ENCODE data around the gene LSAMP. TPM values are rescaled to one million over a fixed set of nuclear protein-coding genes. Genes with fewer than 3 reads are reported as not detected.

The LSAMP gene
- total RNA-seq, 1 donor from 2014 or later, result 64.9 TPM

DNA sequence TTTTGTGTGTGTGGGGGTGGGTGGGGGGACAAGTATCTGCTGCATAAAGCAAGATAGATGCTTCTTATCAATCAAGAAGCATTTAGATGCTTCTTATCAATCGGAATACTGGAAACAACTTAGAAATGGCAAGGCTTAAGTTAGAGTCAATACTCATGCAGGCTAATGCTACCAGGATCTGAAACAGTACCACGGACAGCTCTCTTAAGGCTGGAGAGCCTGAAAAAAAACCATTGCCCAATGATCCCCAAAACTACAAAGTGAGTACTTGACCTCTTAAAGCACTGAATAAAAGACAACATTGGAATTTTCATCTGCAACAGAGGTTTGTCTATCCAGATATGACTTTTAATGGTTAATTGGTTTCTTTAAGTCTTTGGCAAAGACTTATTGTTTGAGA is 559.7 kb downstream of the LSAMP start:
- Mint-ChIP-seq H3K36me3 (no peaks in the 10 kb centered on the region), H3K27me3 (no peaks in the 10 kb centered on the region), H3K4me3 (no peak overlapping the region), H3K9me3 (no peaks in the 10 kb centered on the region), H3K4me1 (ENCODE audit: unreplicated experiment) (no peaks in the 10 kb centered on the region), H3K27ac (no peak overlapping the region)
- DNase-seq (ENCODE audit: extremely low spot score, unreplicated experiment), result no peak
- TF ChIP-seq, protein P1, sequence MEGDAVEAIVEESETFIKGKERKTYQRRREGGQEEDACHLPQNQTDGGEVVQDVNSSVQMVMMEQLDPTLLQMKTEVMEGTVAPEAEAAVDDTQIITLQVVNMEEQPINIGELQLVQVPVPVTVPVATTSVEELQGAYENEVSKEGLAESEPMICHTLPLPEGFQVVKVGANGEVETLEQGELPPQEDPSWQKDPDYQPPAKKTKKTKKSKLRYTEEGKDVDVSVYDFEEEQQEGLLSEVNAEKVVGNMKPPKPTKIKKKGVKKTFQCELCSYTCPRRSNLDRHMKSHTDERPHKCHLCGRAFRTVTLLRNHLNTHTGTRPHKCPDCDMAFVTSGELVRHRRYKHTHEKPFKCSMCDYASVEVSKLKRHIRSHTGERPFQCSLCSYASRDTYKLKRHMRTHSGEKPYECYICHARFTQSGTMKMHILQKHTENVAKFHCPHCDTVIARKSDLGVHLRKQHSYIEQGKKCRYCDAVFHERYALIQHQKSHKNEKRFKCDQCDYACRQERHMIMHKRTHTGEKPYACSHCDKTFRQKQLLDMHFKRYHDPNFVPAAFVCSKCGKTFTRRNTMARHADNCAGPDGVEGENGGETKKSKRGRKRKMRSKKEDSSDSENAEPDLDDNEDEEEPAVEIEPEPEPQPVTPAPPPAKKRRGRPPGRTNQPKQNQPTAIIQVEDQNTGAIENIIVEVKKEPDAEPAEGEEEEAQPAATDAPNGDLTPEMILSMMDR (conservative IDR thresholded peaks at IDR 0.05), result no peak

DNA sequence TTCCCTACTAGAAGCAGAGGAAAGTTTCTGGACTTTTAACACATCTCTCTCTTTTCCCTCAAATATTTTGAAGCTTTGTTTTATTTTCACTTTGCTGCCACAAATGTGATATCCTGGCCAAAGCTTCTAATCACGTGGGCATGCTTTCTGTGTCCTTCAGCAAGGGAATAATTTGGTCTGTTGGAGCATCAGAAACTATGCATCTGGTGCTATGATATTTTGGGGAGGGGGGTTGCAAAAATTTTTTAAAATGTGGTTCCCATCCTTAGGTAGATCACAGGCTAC is 567.7 kb downstream of the LSAMP start:
- Mint-ChIP-seq H3K27ac (no peak overlapping the region), H3K4me1 (ENCODE audit: unreplicated experiment) (peaks cover 20% of the 10 kb centered on the region), H3K36me3 (peaks cover 5% of the 10 kb centered on the region), H3K9me3 (no peaks in the 10 kb centered on the region), H3K4me3 (no peak overlapping the region), H3K27me3 (peaks cover 6% of the 10 kb centered on the region)
- no peak for DNase-seq (ENCODE audit: extremely low spot score, unreplicated experiment)
- TF ChIP-seq, protein P1 (conservative IDR thresholded peaks at IDR 0.05), result no peak

DNA sequence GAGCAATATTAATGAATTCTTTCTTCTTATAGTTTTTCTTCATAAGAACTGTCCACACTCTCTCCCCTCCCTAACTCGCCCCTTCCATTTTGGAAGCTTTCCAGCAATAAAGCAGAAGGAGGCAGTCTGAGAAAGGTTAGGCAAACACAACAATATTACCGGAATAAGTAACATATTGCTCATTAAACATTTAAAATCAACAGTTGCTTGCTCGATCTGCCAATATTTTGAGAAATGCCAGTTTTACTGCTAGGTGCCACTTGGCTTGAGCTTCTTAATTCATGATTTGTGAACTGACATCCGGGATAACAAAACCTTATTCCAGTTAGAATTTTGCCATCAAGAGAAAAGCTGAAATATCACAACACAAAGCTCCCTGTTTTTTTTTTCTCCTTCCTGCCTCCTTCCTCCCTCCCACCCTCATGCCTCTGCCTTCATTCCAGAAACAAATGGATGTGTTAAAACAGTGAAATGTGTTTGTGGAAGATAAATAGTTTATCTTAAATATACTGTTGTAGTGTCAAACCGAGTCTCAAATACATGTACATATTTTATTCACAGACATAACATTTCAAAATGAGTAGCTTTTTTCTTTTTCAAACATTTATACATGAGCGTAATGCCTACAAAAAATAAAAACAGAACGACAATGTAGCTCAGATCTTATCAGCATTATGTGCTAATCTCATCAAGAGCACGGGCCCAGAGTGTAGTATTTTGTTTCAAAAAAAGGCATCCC is 568.2 kb downstream of the LSAMP start:
- H3K4me1 Mint-ChIP-seq (ENCODE audit: unreplicated experiment), result peaks cover 25% of the 10 kb centered on the region
- peaks cover 6% of the 10 kb centered on the region for H3K27me3 Mint-ChIP-seq
- peaks cover 5% of the 10 kb centered on the region for H3K36me3 Mint-ChIP-seq
- no peak for DNase-seq (ENCODE audit: extremely low spot score, unreplicated experiment)
- no peaks in the 10 kb centered on the region for H3K9me3 Mint-ChIP-seq
- no peak overlapping the region for H3K27ac Mint-ChIP-seq
- TF ChIP-seq, protein P1 (conservative IDR thresholded peaks at IDR 0.05), result no peak
- H3K4me3 Mint-ChIP-seq, result no peak overlapping the region

DNA sequence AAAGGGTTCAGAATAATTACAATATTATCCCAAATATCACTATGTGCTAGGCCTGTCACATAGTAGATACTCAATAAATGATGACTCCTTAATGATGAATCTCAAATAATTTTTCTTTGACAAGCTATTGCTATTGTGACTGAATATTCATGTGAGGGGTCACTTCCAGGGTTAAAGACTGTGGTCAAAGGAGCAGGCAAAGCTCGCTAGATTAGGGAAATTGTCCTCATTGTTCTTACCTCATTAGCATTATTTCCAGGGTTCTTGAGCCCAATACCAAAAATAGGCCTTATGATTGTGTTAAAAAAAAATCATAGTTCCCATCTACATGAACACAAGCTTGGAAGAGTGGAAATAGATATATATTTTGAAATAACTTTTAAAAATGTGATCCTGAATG is 569.8 kb downstream of the LSAMP start:
- Mint-ChIP-seq H3K27me3 (peaks cover 6% of the 10 kb centered on the region), H3K4me3 (no peak overlapping the region), H3K4me1 (ENCODE audit: unreplicated experiment) (peaks cover 25% of the 10 kb centered on the region), H3K9me3 (no peaks in the 10 kb centered on the region), H3K27ac (no peak overlapping the region), H3K36me3 (peaks cover 5% of the 10 kb centered on the region)
- no peak for DNase-seq (ENCODE audit: extremely low spot score, unreplicated experiment)
- TF ChIP-seq, protein P1 (conservative IDR thresholded peaks at IDR 0.05), result no peak

DNA sequence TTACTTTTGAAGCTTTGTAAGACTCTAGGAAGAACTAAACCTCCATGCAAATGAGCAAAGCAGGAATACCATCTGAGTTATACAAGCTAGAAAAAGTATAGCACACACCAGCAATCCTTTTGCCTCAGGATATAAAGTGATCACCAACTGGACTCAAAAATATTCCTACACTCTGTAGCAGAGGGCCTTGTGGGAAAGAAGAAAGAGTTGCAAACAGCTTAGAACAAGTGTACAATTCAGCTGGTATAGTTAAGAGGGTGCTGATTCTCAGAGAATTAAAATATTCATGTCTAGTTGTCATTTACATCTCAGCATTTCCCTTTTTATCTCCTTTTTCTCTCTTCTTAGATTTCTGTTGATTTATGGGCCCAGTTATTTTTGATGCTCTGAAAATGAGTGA is 573.6 kb downstream of the LSAMP start:
- Mint-ChIP-seq H3K4me3 (no peak overlapping the region), H3K27ac (no peak overlapping the region), H3K27me3 (peaks cover 2% of the 10 kb centered on the region), H3K9me3 (no peaks in the 10 kb centered on the region), H3K36me3 (no peaks in the 10 kb centered on the region), H3K4me1 (ENCODE audit: unreplicated experiment) (peaks cover 16% of the 10 kb centered on the region)
- TF ChIP-seq, protein P1 (conservative IDR thresholded peaks at IDR 0.05), result no peak
- no peak for DNase-seq (ENCODE audit: extremely low spot score, unreplicated experiment)

DNA sequence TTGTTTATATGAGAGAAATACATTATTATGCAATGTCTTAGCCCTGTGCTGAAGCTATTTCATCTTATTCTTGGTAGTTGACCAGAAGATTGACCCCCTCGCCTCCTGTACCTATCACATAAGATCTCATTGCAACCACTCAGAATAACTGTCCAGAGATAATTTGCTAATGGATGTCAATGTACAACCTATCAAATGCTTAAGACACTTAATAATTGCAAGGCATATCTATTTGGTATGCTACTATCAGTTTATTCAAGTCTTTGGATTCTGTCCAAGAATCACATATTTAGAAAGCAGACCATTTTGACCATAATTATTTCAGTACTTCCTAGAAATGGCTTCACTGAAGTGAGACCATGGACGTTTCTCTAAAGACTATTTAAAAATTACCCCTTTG is 580.4 kb downstream of the LSAMP start:
- Mint-ChIP-seq H3K9me3 (no peaks in the 10 kb centered on the region), H3K27me3 (peaks cover 19% of the 10 kb centered on the region), H3K27ac (no peak overlapping the region), H3K36me3 (peaks cover 5% of the 10 kb centered on the region), H3K4me3 (no peak overlapping the region), H3K4me1 (ENCODE audit: unreplicated experiment) (peaks cover 41% of the 10 kb centered on the region)
- TF ChIP-seq, protein P1 (conservative IDR thresholded peaks at IDR 0.05), result no peak
- no peak for DNase-seq (ENCODE audit: extremely low spot score, unreplicated experiment)

Measured in type B pancreatic cell (in vitro differentiated cells).